Esophagus squamous epithelium (tissue), 5 donors: ENCODE measurements around the gene IP6K1. TPM values are rescaled to one million over a fixed set of nuclear protein-coding genes. Genes with fewer than 3 reads are reported as not detected.

ENCODE experiments used
- DNase-seq: peaks from one replicate; lab custom pipeline; 2025; lab: John Stamatoyannopoulos, UW
- H3K27ac ChIP-seq, 4 donors: fragments of 200-600 bp; sonication (generic); one replicate each; pipeline ENCODE4 v1.5.1; 2016 to 2019; ENCODE audit warnings: mild to moderate bottlenecking in 1 of 4
- H3K27me3 ChIP-seq, 4 donors: fragments of 200-600 bp; sonication (generic); 1 replicate in 3 of 4; 2 replicates in 1 of 4; pipeline versions ENCODE4 v1.5.1 to v1.6.0; 2017 to 2021; ENCODE audit warnings: antibody characterized with exemption in 1 of 4
- H3K36me3 ChIP-seq, 3 donors: fragments of 200-600 bp; sonication (generic); one replicate each; pipeline ENCODE4 v1.5.1; 2016 to 2019
- H3K4me1 ChIP-seq, 3 donors: fragments of 200-600 bp; sonication (generic); one replicate each; pipeline ENCODE4 v1.5.1; 2017 to 2019
- H3K4me3 ChIP-seq, 4 donors: fragments of 200-600 bp; sonication (generic); 1 replicate in 3 of 4; 2 replicates in 1 of 4; pipeline ENCODE4 v1.5.1; 2016 to 2019; ENCODE audit warnings: mild to moderate bottlenecking in 2 of 4, moderate library complexity in 1 of 4
- H3K9me3 ChIP-seq, 3 donors: fragments of 200-600 bp; sonication (generic); one replicate each; pipeline ENCODE4 v1.5.1; 2016 to 2019
- POLR2A ChIP-seq, 4 donors: fragments of 450-650 bp; IDR thresholded peaks; one replicate each; pipeline ENCODE4 v1.6.1; 2017; ENCODE audit warnings: antibody characterized with exemption in 4 of 4, mild to moderate bottlenecking in 4 of 4, moderate library complexity in 3 of 4
- WGBS, 2 donors: methylation state at CpG; one replicate each; pipeline ENCODE4 v1.1.5; 2018; 5-methylcytosine and 5-hydroxymethylcytosine counted together
- intact Hi-C: fragments of 100-400 bp; cut with DNase I; formaldehyde crosslinking; loops from one replicate; pipeline ENCODE4 v1.15.0; 2022
- total RNA-seq, 4 donors: library from RNA; depleted of rRNA; stranded (reverse); fragments of >200 nt; gene quantifications; one replicate each; pipeline ENCODE4 v1.1.0, GENCODE V29; 2016
- TF ChIP-seq, protein P1 (sequence below), 6 experiments: fragments of 450-650 bp in 4 of 6; fragments of 200-600 bp in 2 of 6; sonication (generic) in 2 of 6; IDR thresholded peaks; one replicate each; pipeline ENCODE4 v1.5.1; 2016 to 2019; ENCODE audit warnings: antibody characterized with exemption in 6 of 6, mild to moderate bottlenecking in 4 of 6, moderate library complexity in 4 of 6
- donor health status: DM: yes; HTN: yes; CAD: no.

Gene IP6K1
- total RNA-seq, 4 donors from 2014 or later: 23.0 to 35.1 (median 28.1) TPM

DNA sequence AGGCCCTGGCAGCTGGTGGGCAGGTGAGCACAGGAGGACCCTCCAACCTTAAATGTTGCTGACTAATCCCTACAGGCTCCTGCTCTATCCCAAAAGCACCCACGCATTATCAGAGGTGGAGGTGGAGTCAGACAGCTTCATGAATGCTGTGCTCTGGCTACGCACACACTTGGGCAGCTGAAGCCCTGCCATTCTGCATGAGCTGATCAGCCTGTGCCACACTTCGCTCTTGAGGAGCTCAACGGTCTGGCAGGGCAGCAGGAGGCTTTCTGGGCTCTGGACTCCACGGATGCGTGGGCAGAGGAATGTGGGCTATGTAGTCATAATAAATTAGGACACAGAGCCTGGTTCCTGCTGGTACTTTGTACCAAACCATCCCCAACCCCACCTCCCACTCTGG lies 103.2 kb downstream of the IP6K1 start:
- peaks cover 3 to 19% (median 5%) of the 10 kb centered on the region in 3 donors for H3K4me1 ChIP-seq
- no peak overlapping the region for H3K4me3 ChIP-seq
- no peaks in the 10 kb centered on the region for H3K9me3 ChIP-seq
- H3K27me3 ChIP-seq: peaks cover 0 to 17% (median 0%) of the 10 kb centered on the region in 4 donors
- DNase-seq: no peak
- H3K36me3 ChIP-seq: peaks cover 40 to 68% (median 48%) of the 10 kb centered on the region in 3 donors
- TF ChIP-seq, protein P1, sequence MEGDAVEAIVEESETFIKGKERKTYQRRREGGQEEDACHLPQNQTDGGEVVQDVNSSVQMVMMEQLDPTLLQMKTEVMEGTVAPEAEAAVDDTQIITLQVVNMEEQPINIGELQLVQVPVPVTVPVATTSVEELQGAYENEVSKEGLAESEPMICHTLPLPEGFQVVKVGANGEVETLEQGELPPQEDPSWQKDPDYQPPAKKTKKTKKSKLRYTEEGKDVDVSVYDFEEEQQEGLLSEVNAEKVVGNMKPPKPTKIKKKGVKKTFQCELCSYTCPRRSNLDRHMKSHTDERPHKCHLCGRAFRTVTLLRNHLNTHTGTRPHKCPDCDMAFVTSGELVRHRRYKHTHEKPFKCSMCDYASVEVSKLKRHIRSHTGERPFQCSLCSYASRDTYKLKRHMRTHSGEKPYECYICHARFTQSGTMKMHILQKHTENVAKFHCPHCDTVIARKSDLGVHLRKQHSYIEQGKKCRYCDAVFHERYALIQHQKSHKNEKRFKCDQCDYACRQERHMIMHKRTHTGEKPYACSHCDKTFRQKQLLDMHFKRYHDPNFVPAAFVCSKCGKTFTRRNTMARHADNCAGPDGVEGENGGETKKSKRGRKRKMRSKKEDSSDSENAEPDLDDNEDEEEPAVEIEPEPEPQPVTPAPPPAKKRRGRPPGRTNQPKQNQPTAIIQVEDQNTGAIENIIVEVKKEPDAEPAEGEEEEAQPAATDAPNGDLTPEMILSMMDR (IDR thresholded peaks at IDR 0.05): no peak
- no peak for TF ChIP-seq POLR2A (IDR thresholded peaks at IDR 0.05)
- H3K27ac ChIP-seq: no peak overlapping the region
- WGBS, 2 donors: 100% methylated on average over 5 of the region's 6 CpGs; no CpG with 5 or more reads in 1 of the 2 donors
- intact Hi-C loops: no loop called here

DNA sequence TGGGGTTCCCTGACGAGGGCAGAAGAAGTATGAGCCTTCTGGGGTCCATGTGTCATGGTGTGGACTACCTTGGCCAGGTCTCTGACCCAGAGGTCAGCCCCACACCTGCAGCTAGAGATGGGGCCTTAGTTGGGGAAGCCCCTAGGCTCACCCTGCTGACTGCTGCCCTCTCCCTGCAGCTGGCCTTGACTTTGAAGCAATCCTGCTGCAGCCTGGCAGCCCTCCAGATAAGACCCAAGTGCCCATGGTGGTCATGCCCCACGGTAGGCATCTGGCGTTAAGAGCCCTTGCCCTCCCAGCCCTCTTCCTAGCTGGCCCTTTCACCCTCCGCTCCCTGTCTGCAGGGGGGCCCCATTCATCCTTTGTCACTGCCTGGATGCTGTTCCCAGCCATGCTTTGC lies 104.8 kb downstream of the IP6K1 start:
- TF ChIP-seq, protein P1 (IDR thresholded peaks at IDR 0.05): no peak
- TF ChIP-seq POLR2A (IDR thresholded peaks at IDR 0.05): no peak
- no peak overlapping the region for H3K27ac ChIP-seq
- WGBS, 2 donors: 81 to 83% methylated on average over 3 of the region's 4 CpGs
- no peak overlapping the region for H3K4me3 ChIP-seq
- peaks cover 40 to 84% (median 59%) of the 10 kb centered on the region in 3 donors for H3K36me3 ChIP-seq
- no peaks in the 10 kb centered on the region for H3K9me3 ChIP-seq
- H3K27me3 ChIP-seq: peaks cover 0 to 4% (median 0%) of the 10 kb centered on the region in 4 donors
- no peak for DNase-seq
- intact Hi-C loops: no loop called here
- peaks cover 0 to 11% (median 0%) of the 10 kb centered on the region in 3 donors for H3K4me1 ChIP-seq

DNA sequence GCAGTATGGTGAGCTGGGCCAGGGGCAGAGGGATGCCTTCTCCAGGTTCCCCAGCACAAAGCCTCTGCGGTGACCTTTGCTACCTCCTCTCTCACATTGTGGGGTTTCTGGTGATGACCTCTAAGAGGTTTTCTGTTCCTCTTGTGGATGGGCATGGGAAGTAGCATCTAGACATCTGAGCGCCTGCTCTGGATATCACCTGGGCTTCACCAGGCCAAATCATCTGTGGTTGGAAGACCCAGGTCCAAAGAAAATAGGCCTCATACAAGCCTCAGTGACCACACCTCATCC lies 105.2 kb downstream of the IP6K1 start:
- Histone ChIP-seq H3K4me3 (no peak overlapping the region), H3K27me3 (peaks cover 0 to under 1% (median 0%) of the 10 kb centered on the region in 4 donors), H3K4me1 (peaks cover 0 to 7% (median 0%) of the 10 kb centered on the region in 3 donors), H3K9me3 (no peaks in the 10 kb centered on the region), H3K27ac (no peak overlapping the region), H3K36me3 (peaks cover 40 to 88% (median 62%) of the 10 kb centered on the region in 3 donors)
- WGBS, 2 donors: 100% methylated on average over 1 of the region's 2 CpGs; no CpG with 5 or more reads in 1 of the 2 donors
- TF ChIP-seq, protein P1 (IDR thresholded peaks at IDR 0.05): no peak
- TF ChIP-seq POLR2A (IDR thresholded peaks at IDR 0.05): no peak
- DNase-seq: no peak
- intact Hi-C loops: no loop called here

DNA sequence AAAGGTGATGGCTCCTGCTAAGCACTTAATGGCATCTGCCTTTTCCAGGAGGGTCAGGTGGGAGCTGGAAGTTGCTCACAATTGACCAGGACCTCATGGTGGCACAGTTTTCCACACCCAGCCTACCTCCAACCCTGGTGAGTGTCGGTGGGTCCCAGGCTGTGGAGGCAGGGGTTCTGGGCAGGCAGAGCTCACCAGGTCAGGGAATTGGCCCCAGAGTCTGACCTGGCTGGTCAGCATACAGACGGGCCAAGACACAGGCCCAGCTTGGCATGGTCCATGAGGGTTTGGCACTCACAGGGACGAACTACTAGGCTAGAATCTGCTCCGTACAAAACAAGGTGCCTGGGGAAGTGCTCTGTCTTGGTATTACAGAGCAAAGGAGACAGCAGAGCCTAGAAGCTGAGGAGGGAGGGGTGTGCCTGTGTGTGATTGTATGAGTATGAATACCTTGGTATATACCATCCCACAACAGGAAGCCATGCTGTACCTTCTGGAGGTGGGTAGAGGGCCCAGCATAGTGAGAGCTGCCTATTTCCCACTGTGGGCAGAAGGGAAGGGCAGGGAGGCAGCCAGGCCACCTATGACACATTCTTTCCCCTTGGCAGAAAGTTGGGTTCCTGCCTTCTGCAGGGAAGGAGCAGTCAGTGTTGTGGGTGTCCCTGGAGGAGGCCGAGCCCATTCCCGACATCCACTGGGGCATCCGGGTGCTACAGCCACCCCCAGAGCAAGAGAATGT lies 105.7 kb downstream of the IP6K1 start:
- no peak overlapping the region for H3K27ac ChIP-seq
- no peak for DNase-seq
- no peaks in the 10 kb centered on the region for H3K27me3 ChIP-seq
- H3K36me3 ChIP-seq: peaks cover 40 to 93% (median 66%) of the 10 kb centered on the region in 3 donors
- no peak overlapping the region for H3K4me3 ChIP-seq
- intact Hi-C loops: no loop called here
- 86 to 93% methylated on average over 2 to 5 of the region's 7 CpGs for WGBS, 2 donors
- TF ChIP-seq POLR2A (IDR thresholded peaks at IDR 0.05): no peak
- TF ChIP-seq, protein P1 (IDR thresholded peaks at IDR 0.05): no peak
- no peaks in the 10 kb centered on the region for H3K9me3 ChIP-seq
- peaks cover 0 to 7% (median under 1%) of the 10 kb centered on the region in 3 donors for H3K4me1 ChIP-seq

DNA sequence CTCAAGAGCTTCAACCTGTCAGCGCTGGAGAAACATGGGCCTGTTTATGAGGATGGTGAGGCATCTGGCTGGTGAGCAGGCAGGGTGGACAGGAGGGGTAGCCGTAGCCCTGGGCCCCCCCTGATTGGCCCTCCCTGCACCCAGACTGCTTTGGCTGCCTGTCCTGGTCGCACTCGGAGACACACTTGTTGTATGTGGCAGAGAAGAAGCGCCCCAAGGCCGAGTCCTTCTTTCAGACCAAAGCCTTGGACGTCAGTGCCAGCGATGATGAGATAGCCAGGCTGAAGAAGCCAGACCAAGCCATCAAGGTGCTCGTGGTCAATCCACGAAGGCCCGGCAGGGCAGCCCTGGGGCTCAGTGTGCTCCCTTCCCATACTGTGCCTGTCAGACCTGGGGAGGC lies 110.4 kb downstream of the IP6K1 start:
- no peak for DNase-seq
- Histone ChIP-seq H3K9me3 (no peaks in the 10 kb centered on the region), H3K4me3 (no peak overlapping the region), H3K27me3 (no peaks in the 10 kb centered on the region), H3K36me3 (peaks cover 22 to 55% (median 40%) of the 10 kb centered on the region in 3 donors), H3K4me1 (peaks cover 14 to 29% (median 19%) of the 10 kb centered on the region in 3 donors), H3K27ac (no peak overlapping the region)
- TF ChIP-seq, protein P1 (IDR thresholded peaks at IDR 0.05): no peak
- TF ChIP-seq POLR2A (IDR thresholded peaks at IDR 0.05): no peak
- intact Hi-C loops: no loop called here
- WGBS, 2 donors: 90 to 97% methylated on average over 6 to 8 of the region's 11 CpGs
